ENCODE measurements around the gene NUP93.
"Not testable (repeated sequence)": the region's sequence is repeated elsewhere in the genome, so short reads cannot be mapped to it uniquely, and the experiment has no call there.

Gene NUP93

DNA sequence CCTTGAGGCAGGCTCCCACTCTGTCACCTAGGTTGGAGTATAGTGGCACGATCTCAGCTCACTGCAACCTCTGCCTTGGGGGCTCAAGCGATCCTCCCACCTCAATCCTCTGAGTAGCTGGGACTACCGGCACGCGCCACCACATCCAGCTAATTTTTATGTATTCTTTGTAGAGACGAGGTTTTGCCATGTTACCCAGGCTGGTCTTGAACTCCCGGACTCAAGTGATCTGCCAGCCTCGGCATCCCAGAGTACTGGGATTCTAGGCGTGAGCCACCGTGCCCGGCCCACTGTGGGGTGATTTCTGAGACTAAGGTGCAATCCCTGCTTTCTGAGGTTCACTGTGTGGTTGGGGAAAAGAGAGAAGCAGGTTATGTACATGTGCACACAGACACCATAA, 123.0 kb downstream of the NUP93 start:
- DNase-seq, result no peak

DNA sequence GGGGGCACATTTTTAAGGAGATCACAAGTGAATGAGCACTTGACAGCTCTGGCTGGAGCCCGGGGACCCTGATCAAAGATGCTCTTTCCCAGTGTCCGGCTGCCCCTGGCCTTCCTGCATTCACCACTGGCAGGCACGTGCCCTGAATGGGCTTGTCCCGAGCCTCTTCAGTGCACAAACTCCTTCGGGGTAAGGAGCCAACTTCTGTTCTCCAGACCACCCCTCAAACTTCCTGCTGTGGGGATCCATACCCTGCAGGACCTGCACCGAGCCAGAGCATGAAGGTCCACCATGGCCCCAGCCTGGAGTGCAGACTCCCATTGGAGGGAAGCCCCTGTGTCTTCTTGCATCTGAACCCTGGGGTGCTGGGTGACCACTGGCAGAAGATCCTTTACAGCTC, 125.3 kb downstream of the NUP93 start:
- no peak for DNase-seq

DNA sequence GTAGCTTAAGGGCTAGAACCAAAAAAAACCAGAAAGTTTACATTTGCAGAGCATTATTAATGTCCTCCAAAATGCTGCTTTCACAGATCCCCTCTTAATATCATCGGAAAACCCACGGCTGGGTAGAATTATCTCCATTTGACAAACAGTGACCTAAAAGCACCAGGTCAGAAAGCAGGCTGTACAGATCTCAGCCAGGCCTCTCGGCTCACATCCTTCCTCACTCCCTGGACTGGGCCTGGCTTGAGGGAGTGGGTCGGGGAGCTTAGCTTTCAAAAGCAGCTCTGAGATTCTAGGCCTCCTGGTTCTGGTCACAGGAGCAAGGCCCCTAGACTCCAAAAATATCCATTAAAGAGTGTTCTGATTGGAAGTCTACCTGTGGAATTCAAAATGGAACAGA, 126.0 kb downstream of the NUP93 start:
- DNase-seq, result no peak

DNA sequence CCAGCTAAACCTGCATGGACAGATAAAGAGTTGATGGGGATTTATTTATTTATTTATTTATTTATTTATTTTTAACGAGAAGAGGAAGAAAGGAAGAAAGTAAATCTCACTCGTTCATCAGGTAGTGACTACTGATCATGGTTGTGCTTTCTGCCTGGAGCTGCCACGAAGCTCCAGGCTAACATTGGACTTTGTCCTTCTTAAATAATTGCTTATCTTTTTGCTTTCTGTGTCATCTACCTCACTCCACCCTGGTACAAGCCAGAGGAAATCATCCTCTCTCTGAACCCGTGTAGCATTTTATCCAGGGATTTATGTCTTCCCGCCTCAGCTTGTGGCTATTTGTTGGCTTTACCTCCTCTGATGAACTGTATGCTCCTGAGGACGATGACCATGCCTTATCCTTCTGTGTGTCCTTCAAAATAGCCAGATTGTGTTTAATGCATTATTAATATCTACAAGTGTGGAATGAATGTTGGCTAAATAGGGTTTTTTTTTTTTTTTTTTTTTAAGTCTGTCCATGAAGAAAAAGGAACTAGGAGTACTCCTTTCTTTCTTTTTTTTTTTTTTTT, 127.0 kb downstream of the NUP93 start:
- no peak for DNase-seq

DNA sequence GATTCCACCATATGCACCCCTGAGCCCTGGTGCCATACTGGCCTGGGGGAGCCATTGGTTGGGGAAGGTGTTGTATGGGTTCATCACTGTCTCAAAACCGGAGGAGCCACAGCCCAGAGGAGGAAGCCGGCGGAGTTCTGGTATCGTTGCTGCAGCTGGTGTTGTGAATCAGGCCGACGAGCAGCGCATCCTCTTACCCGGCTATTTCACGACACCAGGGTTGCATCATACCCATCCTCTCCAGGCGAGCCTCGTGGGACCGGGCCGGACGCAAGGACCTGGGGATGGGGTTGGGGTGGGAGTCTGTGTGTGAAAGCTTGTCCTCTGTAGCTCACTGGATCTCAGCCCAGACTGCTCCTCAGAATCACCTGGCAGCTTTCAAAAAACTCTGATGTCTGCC, 128.4 kb downstream of the NUP93 start:
- no peak for DNase-seq

DNA sequence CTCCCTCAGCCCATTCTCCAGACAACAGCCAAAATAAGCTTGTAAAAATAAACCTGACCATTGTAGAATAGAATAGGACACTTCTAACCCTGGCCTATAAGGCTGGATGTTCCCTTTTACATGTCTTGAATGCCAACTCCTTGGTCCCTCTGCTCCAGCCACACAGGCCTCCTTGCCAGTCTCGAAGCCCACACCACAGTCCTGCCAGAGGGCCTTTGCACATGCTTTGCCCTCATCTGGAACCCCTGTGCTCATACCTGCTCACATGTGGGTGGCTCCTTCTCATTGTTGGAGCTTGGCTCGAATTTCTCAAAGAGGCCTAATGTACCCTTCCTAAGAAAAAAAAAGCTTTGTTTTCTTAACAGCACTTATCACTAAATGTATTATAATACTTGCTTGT, 129.7 kb downstream of the NUP93 start:
- no peak for DNase-seq

DNA sequence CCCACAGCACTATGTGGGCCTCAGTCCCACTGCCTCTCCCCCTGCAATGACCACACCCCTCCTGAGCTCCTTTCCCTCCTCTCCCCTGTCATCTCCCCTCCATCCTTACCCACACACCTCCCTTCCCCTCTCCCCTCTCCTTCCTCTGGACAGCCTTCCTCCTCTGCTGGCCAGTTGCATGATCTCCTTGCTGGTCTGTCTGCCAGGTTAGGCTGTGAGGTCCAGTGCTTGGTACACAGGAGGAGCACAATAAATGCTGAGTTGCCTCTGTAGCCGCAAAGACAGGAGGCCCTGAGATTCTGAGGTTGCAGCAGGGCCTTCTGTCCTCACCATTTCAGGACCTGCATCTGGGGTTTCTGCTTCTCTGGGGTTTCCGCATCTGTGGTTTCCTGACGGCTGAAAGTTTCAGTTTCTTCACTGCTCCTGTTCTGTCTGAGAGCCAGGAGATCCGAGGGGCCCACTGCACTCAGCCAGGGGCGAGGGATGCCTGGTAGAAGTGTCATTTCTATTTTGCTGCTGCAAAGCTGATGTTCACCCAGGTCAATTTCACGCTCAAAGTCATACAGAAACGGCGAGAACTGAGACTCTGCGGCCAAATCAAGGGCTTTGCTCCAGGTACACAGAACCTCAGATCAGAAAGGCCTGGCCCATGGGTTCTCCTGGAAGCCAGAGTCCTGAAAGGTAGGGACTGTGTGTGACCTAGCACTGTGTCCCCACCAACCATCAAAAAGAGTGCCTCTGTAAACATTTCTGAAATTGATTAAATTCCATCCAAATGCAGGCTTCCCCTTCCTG, 130.5 kb downstream of the NUP93 start:
- no peak for DNase-seq

DNA sequence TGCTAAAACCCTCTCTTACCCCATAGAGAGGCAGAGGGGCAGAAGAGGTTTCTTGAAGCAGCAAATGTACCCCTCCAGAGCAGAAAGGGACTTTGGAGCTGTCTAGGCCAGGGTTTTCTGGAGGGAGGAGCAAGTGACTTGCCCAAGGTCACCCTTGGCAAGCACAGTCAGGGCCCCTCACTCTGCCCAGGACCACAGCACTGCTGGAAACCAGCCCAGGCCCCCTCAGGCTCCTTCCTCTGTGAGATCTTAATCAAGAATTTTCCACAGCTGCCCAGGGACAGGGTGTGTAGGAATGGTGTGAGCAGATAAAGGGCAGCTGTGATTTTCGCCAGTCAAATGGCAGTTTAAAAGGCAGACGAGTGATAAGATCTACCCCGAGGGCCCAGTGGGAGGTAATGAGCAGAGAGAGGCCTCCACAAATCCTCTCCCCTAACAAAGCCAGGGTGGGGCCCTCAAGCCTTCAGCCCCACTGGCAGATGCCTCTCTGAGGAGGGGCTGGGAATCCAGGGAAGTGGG, 131.2 kb downstream of the NUP93 start:
- DNase-seq, result peak; percentile 16

DNA sequence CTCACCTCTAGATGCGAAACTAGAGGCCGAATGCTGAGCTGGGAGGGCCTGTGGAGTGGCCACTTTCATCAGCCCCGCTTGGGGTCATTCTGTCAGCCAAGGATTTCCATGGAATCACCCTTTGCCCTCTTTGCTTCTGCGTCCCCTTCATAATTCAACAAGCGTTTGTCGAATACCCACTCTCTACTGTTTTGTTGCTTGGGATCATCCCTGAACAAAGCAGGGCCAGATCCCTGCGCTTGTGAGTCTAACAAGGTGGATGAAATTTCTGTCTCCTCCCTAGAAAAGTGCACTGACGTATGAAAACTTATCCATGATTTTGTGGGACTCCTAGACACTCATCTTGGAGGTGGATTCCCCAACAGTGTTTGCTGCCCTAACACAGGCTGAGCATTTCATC, 131.8 kb downstream of the NUP93 start:
- no peak for DNase-seq

DNA sequence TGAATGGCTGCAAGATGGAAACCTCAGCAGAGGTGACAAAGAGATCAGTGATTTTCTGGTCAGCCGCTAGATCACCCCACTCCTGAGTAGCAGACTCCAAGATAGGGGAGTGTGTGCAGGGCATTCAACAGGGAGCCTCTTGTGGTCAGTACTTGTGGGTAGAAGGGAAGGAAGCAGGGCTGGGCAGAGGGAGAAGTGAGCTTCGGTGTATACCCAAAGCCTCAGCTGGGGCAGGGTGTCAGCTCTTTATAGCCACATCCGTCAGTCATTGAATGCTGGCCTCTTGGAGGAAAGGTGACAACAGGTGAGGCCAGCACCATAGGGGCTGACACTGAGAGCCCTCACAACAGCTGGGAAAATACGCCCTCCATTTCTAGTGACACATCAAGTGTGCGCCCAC, 132.8 kb downstream of the NUP93 start:
- DNase-seq, result no peak

DNA sequence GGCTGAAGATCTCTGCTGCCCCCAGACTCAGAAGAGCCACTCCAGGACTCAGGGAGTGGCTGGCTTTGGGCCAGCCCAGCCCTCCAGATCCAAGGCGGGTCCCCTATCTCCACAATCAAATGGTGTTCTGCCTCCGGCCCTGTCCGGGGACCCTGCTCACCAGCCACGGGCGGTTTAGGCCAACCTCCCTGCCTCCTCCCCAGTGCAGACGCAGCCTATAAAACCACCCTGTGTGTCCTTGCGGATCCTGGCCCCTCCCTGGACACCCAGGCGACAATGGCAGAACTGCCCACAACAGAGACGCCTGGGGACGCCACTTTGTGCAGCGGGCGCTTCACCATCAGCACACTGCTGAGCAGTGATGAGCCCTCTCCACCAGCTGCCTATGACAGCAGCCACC, 135.0 kb downstream of the NUP93 start, which contains the start of gene SLC12A3:
Gene SLC12A3 (plus strand): TSS at position 248 of the 400 bp plus-strand sequence. CDS start 29 bp downstream, at position 277.
- no peak for DNase-seq

DNA sequence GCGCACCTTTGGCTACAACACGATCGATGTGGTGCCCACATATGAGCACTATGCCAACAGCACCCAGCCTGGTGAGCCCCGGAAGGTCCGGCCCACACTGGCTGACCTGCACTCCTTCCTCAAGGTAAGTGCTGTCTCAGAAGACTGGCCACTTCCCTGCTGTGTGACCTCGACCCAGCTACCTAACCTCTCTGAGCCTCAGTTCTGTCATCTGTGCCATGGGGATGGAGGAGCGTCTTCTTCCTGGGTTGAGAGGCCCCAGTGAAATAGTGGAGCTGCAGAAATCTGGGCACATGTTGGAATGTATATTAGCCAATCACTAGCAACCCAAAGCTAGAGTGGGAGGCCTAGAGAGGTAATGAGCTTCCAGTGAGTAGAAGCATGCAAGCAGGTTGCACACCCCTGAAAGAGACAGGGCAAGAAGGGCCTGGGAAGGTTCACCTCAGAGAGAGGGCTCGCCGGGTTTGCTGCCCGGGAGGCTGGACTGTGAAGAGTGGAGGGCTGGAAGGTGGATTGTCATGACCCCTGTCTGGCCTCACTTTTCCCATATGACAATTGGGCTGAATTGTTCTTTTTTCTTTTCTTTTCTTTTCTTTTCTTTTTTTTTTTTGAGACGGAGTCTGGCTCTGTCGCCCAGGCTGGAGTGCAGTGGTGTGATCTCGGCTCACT, 135.6 kb downstream of the NUP93 start:
- DNase-seq, result no peak

DNA sequence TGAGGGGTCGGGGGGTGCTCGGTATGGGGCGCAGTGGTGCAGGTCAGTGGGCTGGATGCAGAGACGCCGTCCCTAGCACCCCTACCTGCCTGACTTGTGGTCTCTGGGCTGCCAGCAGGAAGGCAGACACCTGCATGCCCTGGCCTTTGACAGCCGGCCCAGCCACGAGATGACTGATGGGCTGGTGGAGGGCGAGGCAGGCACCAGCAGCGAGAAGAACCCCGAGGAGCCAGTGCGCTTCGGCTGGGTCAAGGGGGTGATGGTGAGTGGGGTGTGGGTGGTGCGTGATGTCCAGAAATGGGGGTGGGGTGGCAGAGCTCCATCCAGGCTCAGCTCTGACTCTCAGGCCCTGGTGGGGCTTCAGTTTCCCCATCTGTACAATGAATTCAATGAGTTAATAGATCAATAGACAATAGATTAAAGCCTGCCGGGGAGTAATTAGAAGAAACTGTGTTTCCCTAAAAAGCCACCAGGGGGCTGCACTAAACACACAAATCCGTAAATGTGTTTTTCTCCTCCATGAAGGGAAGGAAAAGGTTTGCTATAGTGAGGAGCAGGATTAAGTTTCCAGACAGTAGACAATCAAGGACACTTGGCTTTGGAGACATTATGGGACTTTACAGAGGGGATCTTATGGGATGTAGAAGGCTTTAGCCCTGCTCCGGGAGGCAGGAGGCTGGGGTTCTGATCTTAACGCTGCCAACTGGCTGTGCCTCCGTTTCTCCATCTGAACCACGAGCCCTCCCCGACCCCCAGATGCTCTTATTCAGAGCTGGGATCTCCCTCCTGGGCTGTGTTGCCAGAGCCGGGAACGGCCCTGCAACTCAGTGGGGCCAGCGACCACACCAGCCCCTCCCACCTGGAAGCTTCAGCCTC, 137.3 kb downstream of the NUP93 start:
- DNase-seq, result peak; percentile 53

DNA sequence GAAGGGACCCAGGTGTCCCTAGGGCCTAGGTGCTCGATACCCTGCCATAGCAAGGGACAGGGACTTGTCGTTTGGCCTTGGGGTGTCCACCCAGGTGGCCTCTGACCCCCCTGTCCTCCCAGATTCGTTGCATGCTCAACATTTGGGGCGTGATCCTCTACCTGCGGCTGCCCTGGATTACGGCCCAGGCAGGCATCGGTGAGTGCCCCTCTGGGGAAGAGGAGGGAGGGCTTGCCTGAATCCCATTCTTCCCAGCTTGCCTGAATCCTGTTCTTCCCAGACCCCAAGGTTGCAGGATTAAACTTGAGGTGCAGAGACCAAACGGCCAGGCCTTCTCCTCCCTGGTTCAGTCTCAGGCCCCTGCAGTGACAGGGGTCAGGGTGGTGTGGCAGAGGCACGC, 138.2 kb downstream of the NUP93 start:
- no peak for DNase-seq

DNA sequence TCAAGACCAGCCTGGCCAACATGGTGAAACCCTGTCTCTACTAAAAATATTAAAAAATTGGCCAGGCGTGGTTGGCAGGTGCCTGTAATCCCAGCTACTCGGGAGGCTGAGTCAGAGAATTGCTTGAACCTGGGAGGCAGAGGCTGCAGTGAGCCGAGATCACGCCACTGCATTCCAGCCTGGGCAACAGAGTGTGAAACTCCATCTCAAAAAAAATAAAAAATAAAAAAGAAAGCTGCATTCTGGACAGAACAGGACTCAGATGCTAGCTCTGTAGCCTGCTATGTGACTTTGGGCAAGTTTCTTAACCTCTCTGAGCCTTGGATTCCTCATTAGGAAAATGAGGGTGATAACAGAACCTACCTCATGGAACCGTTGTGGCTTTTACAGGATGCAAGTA, 138.8 kb downstream of the NUP93 start:
- not testable (repeated sequence) for DNase-seq

DNA sequence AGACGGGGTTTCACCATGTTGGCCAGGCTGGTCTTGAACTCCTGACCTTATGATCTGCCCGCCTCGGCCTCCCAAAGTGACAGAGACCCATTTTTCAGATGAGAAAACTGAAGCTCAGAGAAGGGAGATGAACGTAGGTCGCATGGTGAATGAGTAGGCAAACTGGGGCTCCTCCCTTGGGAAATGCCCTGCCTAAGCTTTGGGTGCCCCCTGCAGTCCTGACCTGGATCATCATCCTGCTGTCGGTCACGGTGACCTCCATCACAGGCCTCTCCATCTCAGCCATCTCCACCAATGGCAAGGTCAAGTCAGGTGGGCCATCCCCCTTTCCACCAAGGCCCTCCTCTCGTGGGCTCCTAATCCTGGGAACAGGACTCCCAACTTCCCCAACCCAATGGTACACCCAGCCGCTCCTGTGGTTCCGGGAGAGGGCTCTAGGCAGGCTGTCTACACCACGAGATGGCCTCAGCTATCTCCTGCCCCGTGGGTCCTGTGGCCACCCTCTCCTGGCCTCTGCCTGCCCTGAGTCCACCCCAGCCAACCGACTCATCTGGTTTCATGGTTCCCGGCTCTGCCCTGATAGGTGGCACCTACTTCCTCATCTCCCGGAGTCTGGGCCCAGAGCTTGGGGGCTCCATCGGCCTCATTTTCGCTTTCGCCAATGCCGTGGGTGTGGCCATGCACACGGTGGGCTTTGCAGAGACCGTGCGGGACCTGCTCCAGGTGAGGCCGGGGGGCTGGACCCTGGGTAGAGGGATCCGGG, 139.8 kb downstream of the NUP93 start:
- DNase-seq, result no peak

DNA sequence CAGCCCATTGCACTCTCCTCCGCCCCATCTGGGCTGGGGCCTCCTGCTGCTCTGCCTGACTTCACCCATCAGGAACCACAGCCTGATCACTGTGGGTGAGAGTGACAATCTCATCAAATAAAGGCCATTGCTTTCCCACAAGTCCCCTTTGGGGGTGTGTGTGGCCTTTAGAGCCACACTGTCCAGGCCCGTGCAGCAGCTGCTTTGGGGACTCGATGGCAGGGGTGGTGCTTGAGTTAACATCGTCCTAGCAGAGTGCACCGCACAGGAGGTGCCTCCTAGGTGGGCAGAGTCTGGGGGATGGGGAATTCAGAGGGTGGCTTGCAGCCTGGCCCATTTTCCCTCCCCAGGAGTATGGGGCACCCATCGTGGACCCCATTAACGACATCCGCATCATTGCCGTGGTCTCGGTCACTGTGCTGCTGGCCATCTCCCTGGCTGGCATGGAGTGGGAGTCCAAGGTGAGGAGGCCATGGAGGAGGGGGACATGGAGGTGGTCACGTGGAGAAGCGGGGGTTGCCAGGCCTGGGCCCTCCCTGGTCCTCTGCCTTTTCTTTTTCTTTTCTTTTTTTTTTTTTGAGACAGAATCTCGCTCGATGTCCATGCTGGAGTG, 140.5 kb downstream of the NUP93 start:
- no peak for DNase-seq

DNA sequence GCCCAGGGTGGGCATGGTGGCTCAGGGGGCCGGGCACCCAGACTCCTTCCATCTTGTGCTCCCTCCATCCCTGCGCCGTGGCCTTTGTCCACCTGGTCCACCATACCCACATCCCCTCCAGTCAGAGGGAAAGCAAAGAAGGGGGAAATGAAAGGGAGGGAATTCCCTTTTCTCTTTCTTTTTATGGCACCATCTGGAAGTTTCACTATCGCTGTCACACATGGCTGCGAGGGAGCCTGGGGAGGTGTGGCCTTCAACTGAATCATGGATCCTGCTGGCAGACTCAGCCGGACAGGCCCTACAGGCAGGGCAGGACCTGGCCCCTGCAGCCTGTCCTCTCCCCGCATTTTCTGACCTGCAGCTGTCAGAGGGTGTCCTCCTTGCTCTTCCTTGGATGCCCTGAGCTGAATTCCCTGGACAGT, 141.3 kb downstream of the NUP93 start:
- no peak for DNase-seq

DNA sequence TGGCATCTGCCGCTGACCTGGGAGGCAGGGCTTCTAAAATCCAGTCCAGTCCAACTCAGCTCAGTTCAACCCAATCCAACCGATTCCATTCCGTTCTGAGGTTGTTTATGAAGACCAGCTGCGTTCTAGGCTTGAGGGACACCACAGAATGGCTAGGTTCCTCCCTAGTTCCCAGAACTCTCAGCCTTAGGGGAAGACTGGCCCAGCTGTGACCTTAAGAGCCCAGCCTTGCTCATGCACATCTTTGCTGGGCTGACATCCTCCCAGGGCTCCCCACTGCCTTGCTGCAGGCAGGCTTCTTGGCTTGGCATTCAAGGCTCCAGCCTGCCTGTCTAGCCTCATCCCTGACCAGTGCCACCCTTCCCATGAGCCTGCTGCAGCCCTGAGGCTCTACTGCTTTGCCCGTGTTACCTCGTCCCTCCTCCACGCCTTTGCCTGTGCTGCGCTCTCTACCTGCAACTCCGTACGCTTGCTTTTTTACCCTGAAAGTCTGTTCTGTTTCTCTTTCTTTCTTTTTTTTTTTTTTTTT, 143.0 kb downstream of the NUP93 start:
- DNase-seq, result no peak

DNA sequence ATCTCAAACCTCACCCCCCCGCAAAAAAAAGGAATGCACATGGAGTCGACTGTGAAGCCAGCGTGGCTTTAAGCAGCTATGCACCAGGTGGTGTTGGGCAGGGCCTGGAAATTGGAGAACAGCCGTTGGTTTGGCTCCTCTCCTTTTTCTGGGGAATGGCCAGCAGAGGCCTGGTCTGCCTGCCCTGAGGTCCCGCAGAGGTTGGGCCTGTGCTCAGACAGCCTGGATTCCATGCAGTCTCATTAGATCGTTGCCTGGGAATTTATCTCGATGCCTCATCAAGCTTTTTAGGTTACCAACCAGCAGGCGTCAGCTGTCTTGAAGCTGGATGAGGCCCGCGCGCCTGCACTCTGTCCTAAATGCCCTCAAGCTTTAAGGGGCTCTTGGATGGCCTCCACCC, 144.9 kb downstream of the NUP93 start:
- DNase-seq, result no peak

DNA sequence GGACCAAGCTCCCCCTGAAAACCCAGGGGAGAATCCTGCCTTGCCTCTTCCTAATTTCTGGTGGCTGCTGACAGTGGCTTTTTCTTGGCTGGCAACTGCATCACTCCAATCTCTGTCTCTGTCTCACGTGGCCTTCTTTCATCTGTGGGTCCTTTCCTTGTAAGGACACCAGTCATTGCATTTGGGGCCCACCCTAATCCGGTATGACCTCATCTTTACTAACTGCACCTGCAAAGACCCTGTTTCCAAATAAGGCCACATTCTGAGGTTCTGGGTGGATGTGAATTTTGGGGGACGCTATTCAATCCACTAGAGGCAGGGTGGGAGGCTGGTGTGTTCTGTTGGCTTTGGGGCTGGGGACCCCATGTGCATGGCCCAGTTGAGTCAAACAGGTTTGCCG, 146.1 kb downstream of the NUP93 start:
- no peak for DNase-seq

All from NCI-H146 (cell line).